Stomach smooth muscle (tissue), 2 donors: Measurements from ENCODE around the gene SIRPD.
"Not testable (repeated sequence)": the region's sequence is repeated elsewhere in the genome, so short reads cannot be mapped to it uniquely, and the experiment has no call there.

Experiments
- H3K27ac ChIP-seq: one replicate; pipeline ENCODE4 v1.7.0; 2013; ENCODE audit warnings: mild to moderate bottlenecking, low read length, inconsistent platforms
- H3K27me3 ChIP-seq, 2 donors: one replicate each; pipeline ENCODE4 v1.7.0; 2013; ENCODE audit warnings: low read length in 2 of 2; ENCODE audit not compliant: insufficient read depth in 2 of 2, control insufficient read depth in 1 of 2
- H3K36me3 ChIP-seq, 2 donors: one replicate each; pipeline ENCODE4 v1.7.0; 2013; ENCODE audit warnings: low read length in 2 of 2; ENCODE audit not compliant: control insufficient read depth in 2 of 2, insufficient read depth in 2 of 2
- H3K4me1 ChIP-seq: one replicate; pipeline ENCODE4 v1.7.0; 2013; ENCODE audit warnings: low read length; ENCODE audit not compliant: control insufficient read depth, insufficient read depth
- H3K4me3 ChIP-seq, 2 donors: one replicate each; pipeline ENCODE4 v1.7.0; 2013; ENCODE audit warnings: low read length in 2 of 2
- H3K9ac ChIP-seq, 2 donors: one replicate each; pipeline ENCODE4 v1.7.0; 2013; ENCODE audit warnings: low read length in 2 of 2, mild to moderate bottlenecking in 1 of 2
- H3K9me3 ChIP-seq, 2 donors: one replicate each; pipeline ENCODE4 v1.7.0; 2013; ENCODE audit warnings: low read length in 2 of 2; ENCODE audit not compliant: control insufficient read depth in 2 of 2
- donor health status: healthy.
- donor health status: Pancreatic carcinoma.

Gene SIRPD

DNA sequence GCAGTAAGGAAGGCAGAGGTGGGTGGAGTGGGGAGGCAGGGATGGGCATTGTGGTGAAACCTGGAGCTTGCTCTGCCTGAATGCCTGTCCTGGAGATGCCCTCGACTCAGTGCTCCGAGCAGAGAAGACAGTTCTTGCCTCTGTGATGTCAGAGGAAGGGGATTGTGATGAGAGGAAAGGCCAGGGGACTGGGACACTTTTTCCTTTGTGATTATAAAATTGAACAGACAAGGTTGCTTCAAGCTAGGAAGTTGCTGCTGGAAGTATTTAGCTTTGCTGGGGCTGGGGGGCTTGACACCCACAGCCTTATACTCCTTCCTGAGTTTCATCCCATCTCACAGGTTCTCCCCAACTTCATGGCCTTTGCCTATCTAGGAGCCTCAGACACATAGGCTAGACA is at the start of gene SIRPD:
TSS of gene SIRPD (minus strand) at position 101 of the 400 bp plus-strand sequence. CDS start at position 49, 52 bp downstream.
- Histone ChIP-seq H3K9ac (no peak within 1 kb of the TSS), H3K27ac (no peak within 1 kb of the TSS), H3K4me3 (no peak within 1 kb of the TSS), H3K9me3 (peaks cover 4 to 10% of the 10 kb centered on the region in 2 donors), H3K36me3 (no peaks in the 10 kb centered on the region), H3K27me3 (peaks cover 0 to 2% of the 10 kb centered on the region in 2 donors), H3K4me1 (no peaks in the 10 kb centered on the region)

DNA sequence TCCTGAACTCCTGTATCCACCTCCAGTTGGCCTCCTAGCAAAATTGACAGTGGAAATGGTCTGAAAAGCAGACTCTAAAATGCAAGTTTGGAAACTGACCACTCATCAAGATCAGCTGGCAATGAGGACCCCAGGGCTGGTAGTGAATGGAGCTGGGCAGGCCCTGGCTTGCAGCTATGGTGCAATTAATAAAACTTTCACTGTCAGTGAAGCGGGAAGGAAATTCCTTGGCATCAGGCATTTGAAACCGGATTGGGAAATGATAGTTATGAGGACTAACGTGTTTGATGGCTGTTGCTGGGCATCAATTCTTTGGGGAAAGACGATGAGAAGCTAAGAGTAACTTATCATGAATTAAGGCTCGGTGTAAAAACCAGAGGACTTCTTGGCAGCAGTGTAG is 43.2 kb upstream of the SIRPD start:
- Histone ChIP-seq H3K4me3 (no peak overlapping the region), H3K9me3 (no peaks in the 10 kb centered on the region), H3K36me3 (no peaks in the 10 kb centered on the region), H3K9ac (no peak overlapping the region), H3K4me1 (no peaks in the 10 kb centered on the region), H3K27me3 (no peaks in the 10 kb centered on the region), H3K27ac (no peak overlapping the region)

DNA sequence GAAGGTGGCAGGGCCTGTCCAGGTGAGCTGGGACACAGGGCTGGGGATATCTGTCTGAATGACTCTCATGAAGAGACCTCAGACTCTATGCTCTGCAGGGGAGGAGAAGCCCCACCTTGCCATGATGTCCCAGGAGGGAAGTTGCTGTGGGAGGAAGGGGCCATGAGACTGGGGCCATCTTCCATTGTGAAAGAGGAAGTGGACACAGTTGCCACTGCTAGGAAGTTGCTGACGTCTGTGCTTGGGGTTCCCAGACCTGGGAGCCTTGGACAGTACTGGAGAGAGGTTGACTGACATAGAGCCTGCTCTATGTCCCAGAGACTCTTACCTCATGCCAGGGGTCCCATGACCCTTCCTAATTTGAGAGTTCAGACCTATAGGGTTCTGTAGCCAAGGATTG is 37.8 kb upstream of the SIRPD start:
- no peaks in the 10 kb centered on the region for H3K9me3 ChIP-seq
- H3K4me3 ChIP-seq = no peak overlapping the region
- no peaks in the 10 kb centered on the region for H3K4me1 ChIP-seq
- H3K9ac ChIP-seq = no peak overlapping the region
- no peaks in the 10 kb centered on the region for H3K27me3 ChIP-seq
- H3K36me3 ChIP-seq = no peaks in the 10 kb centered on the region
- no peak overlapping the region for H3K27ac ChIP-seq

DNA sequence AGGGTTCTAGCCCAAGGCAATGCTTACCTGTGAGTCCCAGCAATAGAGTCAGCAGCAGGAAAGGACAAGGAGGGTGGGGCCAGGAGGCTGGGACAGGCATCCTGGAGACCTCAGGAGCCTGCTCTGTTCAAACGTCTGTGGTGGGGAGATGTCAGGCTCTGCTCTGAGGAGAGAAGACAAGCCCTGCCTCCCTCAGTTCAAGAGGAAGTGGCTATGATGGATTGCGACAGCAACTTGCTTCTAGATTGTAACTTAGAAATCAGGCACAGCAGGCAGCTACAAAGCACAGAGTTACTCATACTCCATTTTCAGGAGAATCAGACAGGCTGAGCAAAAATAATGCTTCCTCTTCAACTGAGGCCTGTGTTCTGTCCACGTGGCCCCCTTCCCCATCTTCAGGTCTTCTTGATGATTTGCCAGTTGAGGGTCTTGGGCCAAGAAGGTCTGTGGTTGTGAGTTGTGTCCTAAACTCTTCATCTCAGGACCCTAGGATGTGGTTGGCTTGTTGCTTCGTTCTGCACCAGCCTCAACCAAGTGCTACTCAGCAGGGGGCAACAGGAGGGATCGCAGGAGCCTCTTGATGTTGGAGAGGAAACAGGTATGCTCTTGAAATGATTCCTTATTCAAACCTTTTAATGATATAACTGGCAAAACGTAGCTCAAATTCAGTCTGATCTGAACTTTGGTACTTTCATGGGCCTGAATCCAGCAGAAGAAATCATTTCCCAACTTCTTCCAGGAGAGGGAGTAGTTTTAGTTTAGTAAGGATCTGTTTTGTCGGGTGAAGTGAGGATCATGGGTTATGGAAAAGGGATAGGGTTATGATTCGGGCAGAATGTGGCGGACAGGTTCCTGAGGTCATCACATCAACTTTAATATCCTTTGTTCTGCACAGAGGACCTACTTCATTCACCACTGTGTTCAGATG is 31.3 kb upstream of the SIRPD start:
- Histone ChIP-seq H3K9me3 (peaks cover 0 to 3% of the 10 kb centered on the region in 2 donors), H3K4me3 (no peak overlapping the region), H3K4me1 (no peaks in the 10 kb centered on the region), H3K27ac (no peak overlapping the region), H3K27me3 (no peaks in the 10 kb centered on the region), H3K9ac (no peak overlapping the region), H3K36me3 (no peaks in the 10 kb centered on the region)

DNA sequence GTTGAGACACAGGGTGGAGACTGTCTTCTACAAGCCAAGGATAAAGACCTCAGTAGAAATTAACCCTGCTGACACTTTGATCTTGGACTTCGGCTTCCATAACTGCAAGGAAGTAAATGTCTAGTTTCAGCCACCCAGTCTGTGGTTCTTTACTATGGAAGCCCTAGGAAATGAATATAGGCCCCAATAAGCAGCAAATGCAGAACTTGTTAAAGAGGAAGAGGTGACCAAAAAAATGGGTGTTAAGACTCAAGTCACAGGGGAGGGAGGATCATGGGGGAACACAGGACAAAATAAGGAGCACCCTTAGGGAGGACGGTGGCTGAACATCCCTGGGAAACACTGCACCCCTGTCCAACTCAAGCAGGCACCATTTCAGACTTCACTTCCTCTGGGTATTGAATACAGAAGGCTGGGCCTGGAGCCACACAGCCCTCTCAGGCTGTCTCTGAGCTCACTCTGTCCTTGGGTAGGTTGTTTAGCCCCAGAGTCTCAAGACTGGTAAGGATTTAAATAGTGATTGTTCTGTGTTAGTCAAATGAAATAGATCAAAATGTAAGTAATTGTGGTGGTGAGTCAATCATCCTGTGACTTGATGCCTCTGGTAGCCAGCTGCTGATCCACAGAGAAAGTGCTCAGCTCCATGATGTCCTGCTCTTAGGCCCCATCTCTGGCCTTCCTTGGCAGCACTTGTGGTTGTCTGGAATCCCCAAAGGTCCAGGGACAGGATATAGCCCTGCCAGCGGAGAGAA is 30.5 kb upstream of the SIRPD start:
- H3K4me1 ChIP-seq = no peaks in the 10 kb centered on the region
- H3K9me3 ChIP-seq = peaks cover 0 to 3% of the 10 kb centered on the region in 2 donors
- H3K27ac ChIP-seq = no peak overlapping the region
- H3K9ac ChIP-seq = no peak overlapping the region
- H3K27me3 ChIP-seq = no peaks in the 10 kb centered on the region
- H3K4me3 ChIP-seq = no peak overlapping the region
- H3K36me3 ChIP-seq = no peaks in the 10 kb centered on the region

DNA sequence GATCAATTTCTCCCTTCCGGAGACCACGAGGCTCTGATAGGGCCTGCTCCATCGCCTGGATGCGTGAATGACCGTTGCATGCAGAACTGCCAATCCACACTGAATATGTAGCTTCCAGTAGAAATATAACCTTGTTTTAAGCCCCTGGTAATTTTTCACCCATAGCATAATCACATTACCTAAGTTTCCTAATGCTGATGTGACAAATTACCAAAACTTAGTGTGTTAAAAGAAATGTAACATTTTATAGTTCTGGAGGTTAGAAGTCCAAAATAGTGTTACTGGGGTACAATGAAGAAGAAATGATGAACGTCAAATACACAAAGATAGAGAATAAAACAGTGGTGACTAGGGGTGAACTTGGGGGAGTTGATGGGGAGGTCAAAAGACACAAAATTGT is 22.0 kb upstream of the SIRPD start:
- Histone ChIP-seq H3K9ac (no peak overlapping the region), H3K9me3 (no peaks in the 10 kb centered on the region), H3K4me3 (no peak overlapping the region), H3K36me3 (no peaks in the 10 kb centered on the region), H3K27ac (no peak overlapping the region), H3K27me3 (no peaks in the 10 kb centered on the region), H3K4me1 (no peaks in the 10 kb centered on the region)

DNA sequence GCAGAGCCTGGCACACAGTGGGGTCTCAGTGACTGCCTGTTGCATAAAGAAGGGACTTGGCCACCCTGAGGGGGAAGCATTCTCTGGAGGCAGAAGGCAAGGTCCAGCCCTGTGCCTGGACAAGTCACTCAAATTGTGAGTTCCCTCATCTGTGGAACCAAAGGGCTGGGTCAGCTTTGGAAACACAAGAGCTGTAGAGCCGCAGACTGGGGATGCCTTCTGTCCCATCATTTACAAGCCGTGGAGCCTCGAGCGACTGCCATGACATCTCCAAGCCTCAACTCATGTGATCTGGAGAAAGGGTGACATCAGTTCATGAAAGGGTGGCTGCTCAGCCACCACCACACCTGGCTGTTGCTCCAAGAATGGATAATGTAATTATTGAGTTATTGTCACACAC is 20.4 kb upstream of the SIRPD start:
- no peak overlapping the region for H3K4me3 ChIP-seq
- no peaks in the 10 kb centered on the region for H3K4me1 ChIP-seq
- no peak overlapping the region for H3K9ac ChIP-seq
- H3K36me3 ChIP-seq = no peaks in the 10 kb centered on the region
- H3K27ac ChIP-seq = no peak overlapping the region
- no peaks in the 10 kb centered on the region for H3K27me3 ChIP-seq
- H3K9me3 ChIP-seq = no peaks in the 10 kb centered on the region

DNA sequence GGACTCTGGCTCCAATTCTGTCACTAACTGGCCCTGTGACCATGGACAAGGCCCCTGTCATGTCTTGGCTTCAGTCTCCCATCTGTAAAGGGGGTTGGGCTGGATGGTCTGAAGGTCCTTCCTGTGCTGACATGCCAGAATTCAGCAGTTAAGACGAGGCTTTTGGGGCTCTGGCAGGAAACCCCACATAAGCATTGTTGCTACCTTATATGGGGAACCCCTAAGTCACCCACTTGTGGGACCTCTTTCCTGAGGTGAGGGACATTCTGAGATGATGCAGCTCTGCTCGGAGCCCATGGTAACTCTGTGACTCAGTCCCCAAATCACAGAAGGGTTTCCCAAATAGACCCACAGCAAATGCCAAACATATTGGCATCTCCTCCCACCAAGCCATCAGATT is 19.8 kb upstream of the SIRPD start:
- H3K4me3 ChIP-seq, H3K36me3 ChIP-seq, H3K27me3 ChIP-seq, H3K9ac ChIP-seq, H3K4me1 ChIP-seq, H3K27ac ChIP-seq, H3K9me3 ChIP-seq: not testable (repeated sequence)

DNA sequence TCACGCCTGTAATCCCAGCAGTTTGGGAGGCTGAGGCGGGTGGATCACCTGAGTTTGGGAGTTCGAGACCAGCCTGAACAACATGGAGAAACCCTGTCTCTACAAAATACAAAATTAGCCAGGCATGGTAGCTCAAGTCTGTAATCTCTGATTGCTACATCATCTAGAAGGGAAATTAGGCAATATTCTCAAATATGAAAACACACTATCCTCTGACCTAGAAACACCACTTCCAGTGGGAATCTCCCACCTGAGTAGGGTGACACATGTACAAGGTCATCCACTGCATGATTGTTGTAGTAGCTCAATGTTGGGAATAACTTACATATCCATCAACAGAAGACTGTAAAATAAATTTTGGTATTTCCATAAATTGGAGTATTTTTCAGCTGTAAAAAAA is 19.1 kb upstream of the SIRPD start:
- H3K9ac ChIP-seq = no peak overlapping the region
- no peaks in the 10 kb centered on the region for H3K27me3 ChIP-seq
- no peaks in the 10 kb centered on the region for H3K4me1 ChIP-seq
- H3K36me3 ChIP-seq = no peaks in the 10 kb centered on the region
- H3K27ac ChIP-seq = no peak overlapping the region
- H3K9me3 ChIP-seq = no peaks in the 10 kb centered on the region
- no peak overlapping the region for H3K4me3 ChIP-seq

DNA sequence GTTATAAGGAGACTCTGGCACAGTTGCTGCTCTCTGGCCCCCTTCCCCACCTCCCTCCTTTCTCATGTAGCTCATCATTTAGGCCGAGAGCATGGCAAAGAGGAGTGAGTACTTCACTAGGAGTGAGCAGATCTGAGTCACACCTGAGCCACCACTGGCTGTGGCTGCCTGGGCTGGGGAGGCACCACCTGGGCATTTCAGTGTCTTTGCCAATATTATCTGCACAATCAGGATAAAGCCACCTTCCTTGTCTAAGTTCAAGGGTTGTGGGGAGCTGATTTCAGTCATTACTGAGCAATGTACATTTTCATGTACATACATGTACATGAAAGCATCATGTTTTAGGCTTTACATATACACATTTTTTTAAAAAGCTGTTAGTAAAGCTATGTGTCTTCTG is 18.5 kb upstream of the SIRPD start:
- not testable (repeated sequence) for H3K9me3 ChIP-seq, H3K9ac ChIP-seq, H3K36me3 ChIP-seq, H3K4me1 ChIP-seq, H3K27me3 ChIP-seq, H3K4me3 ChIP-seq, H3K27ac ChIP-seq

DNA sequence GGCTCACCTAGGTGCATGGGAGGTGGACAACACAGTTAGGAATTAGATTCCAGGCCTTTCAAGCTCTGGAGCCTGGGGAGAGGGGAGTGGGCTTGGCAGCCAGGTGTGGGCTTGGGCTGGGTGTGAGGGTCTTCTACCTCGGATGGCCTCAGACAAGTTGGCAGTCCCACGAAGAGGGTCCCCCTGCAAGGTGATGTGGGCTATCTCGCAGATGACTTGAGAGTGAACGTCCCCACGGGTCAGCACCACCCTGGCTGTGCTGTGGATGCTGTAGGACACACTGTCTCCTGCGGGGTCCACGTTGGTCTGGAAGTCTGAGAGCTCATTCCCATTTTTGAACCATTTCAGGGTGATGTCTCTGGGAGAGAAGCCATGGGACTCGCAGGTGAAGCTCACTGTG is 14.1 kb upstream of the SIRPD start:
- H3K4me1 ChIP-seq, H3K27ac ChIP-seq, H3K27me3 ChIP-seq, H3K9ac ChIP-seq, H3K9me3 ChIP-seq, H3K4me3 ChIP-seq, H3K36me3 ChIP-seq: not testable (repeated sequence)
